AML-193 (cell line): Measurements from ENCODE around the gene LINC01488.

Source experiments
- DNase-seq, 2 experiments: peaks; one replicate each; lab custom pipeline; 2025; lab: John Stamatoyannopoulos, UW

LINC01488 gene

GRCh38 chr11:69511358-69512055 is 30.0 kb downstream of the LINC01488 start:
- no peak for DNase-seq

GRCh38 chr11:69512136-69512535 is 30.7 kb downstream of the LINC01488 start:
- DNase-seq: no peak

GRCh38 chr11:69512790-69513189 is 31.3 kb downstream of the LINC01488 start:
- DNase-seq: no peak

GRCh38 chr11:69513196-69513595 is 31.7 kb downstream of the LINC01488 start:
- no peak for DNase-seq

GRCh38 chr11:69513663-69514224 is 32.3 kb downstream of the LINC01488 start:
- DNase-seq: no peak

GRCh38 chr11:69514771-69515170 is 33.3 kb downstream of the LINC01488 start:
- DNase-seq: no peak

GRCh38 chr11:69515271-69516245 is 34.1 kb downstream of the LINC01488 start:
- no peak for DNase-seq

- DNase-seq: no peak
Observed at GRCh38 chr11:69516526-69516925, 35.1 kb downstream of the LINC01488 start.

- no peak for DNase-seq
Observed at GRCh38 chr11:69518081-69518950, 36.9 kb downstream of the LINC01488 start.

- no peak for DNase-seq
Observed at GRCh38 chr11:69520186-69520916, 38.9 kb downstream of the LINC01488 start.

GRCh38 chr11:69521457-69521856 is 40.0 kb downstream of the LINC01488 start:
- no peak for DNase-seq

- no peak for DNase-seq
Observed at GRCh38 chr11:69523453-69523852, 42.0 kb downstream of the LINC01488 start.

GRCh38 chr11:69524291-69524882 is 42.9 kb downstream of the LINC01488 start:
- no peak for DNase-seq

- DNase-seq: no peak
Observed at GRCh38 chr11:69524991-69525411, 43.5 kb downstream of the LINC01488 start.

GRCh38 chr11:69525516-69526452 is 44.3 kb downstream of the LINC01488 start:
- DNase-seq: no peak

GRCh38 chr11:69526453-69526810 is 45.0 kb downstream of the LINC01488 start:
- no peak for DNase-seq

- DNase-seq: no peak
Observed at GRCh38 chr11:69529001-69529400, 47.5 kb downstream of the LINC01488 start.

GRCh38 chr11:69530278-69531070 is 49.0 kb downstream of the LINC01488 start:
- peak; percentile 81 to 85 for DNase-seq
